SU-DHL-6 (cell line): ENCODE measurements around the gene ST6GAL1.
"Not testable (repeated sequence)": the region's sequence is repeated elsewhere in the genome, so short reads cannot be mapped to it uniquely, and the experiment has no call there.

Experiments used
- H2AFZ ChIP-seq: fragments of 200-600 bp; sonication (generic); 2 replicates; pipeline ENCODE4 v1.6.1; 2014; ENCODE audit warnings: low read depth, mild to moderate bottlenecking, moderate library complexity, mixed read lengths, antibody characterized with exemption, low read length; ENCODE audit not compliant: severe bottlenecking
- H3F3A ChIP-seq: fragments of 200-600 bp; shearing (Covaris generic); 2 replicates; pipeline ENCODE4 v1.6.0; 2016; ENCODE audit warnings: antibody characterized with exemption, mild to moderate bottlenecking; ENCODE audit not compliant: insufficient read depth
- H3K27ac ChIP-seq: fragments of 200-600 bp; sonication (generic); 2 replicates; pipeline ENCODE4 v1.5.1; 2016; ENCODE audit warnings: low read depth, mild to moderate bottlenecking, low read length, moderate library complexity, mixed read lengths
- H3K27me3 ChIP-seq: fragments of 200-600 bp; sonication (generic), shearing (Covaris generic); 2 replicates; pipeline ENCODE4 v1.6.0; 2014; ENCODE audit warnings: mild to moderate bottlenecking, low read length
- H3K36me3 ChIP-seq: fragments of 200-600 bp; sonication (generic); 2 replicates; pipeline ENCODE4 v1.6.1; 2014; ENCODE audit warnings: mild to moderate bottlenecking, low read length, mixed read lengths
- H3K4me2 ChIP-seq: fragments of 300-600, 200-600 bp; shearing (Covaris generic), sonication (generic); 2 replicates; pipeline ENCODE4 v1.6.0; 2014; ENCODE audit warnings: low read length, low read depth, mild to moderate bottlenecking; ENCODE audit not compliant: poor library complexity, severe bottlenecking
- H3K4me3 ChIP-seq: fragments of 200-600 bp; sonication (generic); 2 replicates; pipeline ENCODE4 v1.5.1; 2014; ENCODE audit warnings: antibody characterized with exemption, low read length, mild to moderate bottlenecking, mixed read lengths; ENCODE audit not compliant: insufficient read depth, poor library complexity, severe bottlenecking
- H3K79me2 ChIP-seq: fragments of 200-600 bp; sonication (generic); 2 replicates; pipeline ENCODE4 v1.6.1; 2014; ENCODE audit warnings: mild to moderate bottlenecking, low read length, moderate library complexity; ENCODE audit not compliant: insufficient read depth
- H3K9ac ChIP-seq: fragments of 200-600 bp; sonication (generic); 2 replicates; pipeline ENCODE4 v1.7.0; 2014; ENCODE audit warnings: mild to moderate bottlenecking, low read length
- H3K9me2 ChIP-seq: fragments of 200-600 bp; sonication (generic); replicated peaks from 2 replicates; pipeline ENCODE4 v1.6.1; 2014; ENCODE audit warnings: low read length; ENCODE audit not compliant: insufficient read depth
- H3K9me3 ChIP-seq: fragments of 200-600 bp; sonication (generic); 2 replicates; pipeline ENCODE4 v1.6.1; 2014; ENCODE audit warnings: low read length, mixed read lengths; ENCODE audit not compliant: insufficient read depth
- H4K20me1 ChIP-seq: fragments of 200-600 bp; sonication (generic); 2 replicates; pipeline ENCODE4 v1.6.1; 2014; ENCODE audit warnings: low read depth, mild to moderate bottlenecking, antibody characterized with exemption, low read length, moderate library complexity, mixed read lengths
- EZH2phosphoT487 ChIP-seq: fragments of 200-600 bp; sonication (generic), shearing (Covaris generic); conservative IDR thresholded peaks from 2 replicates; pipeline ENCODE4 v1.6.1; 2018; ENCODE audit warnings: mild to moderate bottlenecking, antibody characterized with exemption, low read length, moderate library complexity, mixed read lengths
- TF ChIP-seq, protein P1 (sequence below): fragments of 200-600 bp; sonication (generic); IDR thresholded peaks from one replicate; pipeline ENCODE4 v1.5.1; 2017; ENCODE audit warnings: antibody characterized with exemption, mild to moderate bottlenecking, low read length, moderate library complexity; ENCODE audit not compliant: insufficient read depth, poor library complexity, severe bottlenecking

ST6GAL1 gene

GRCh38 chr3:186902713-186903112 is 27.6 kb upstream of the ST6GAL1 start:
- Histone ChIP-seq H4K20me1 (no peaks in the 10 kb centered on the region), H3F3A (no peaks in the 10 kb centered on the region), H3K4me3 (no peak overlapping the region), H3K27me3 (no peaks in the 10 kb centered on the region), H3K36me3 (no peaks in the 10 kb centered on the region), H2AFZ (no peak overlapping the region), H3K9me2 (no peaks in the 10 kb centered on the region), H3K4me2 (no peak overlapping the region), H3K27ac (no peak overlapping the region), H3K9ac (no peak overlapping the region), H3K9me3 (no peaks in the 10 kb centered on the region), H3K79me2 (no peaks in the 10 kb centered on the region)
- TF ChIP-seq, protein P1, sequence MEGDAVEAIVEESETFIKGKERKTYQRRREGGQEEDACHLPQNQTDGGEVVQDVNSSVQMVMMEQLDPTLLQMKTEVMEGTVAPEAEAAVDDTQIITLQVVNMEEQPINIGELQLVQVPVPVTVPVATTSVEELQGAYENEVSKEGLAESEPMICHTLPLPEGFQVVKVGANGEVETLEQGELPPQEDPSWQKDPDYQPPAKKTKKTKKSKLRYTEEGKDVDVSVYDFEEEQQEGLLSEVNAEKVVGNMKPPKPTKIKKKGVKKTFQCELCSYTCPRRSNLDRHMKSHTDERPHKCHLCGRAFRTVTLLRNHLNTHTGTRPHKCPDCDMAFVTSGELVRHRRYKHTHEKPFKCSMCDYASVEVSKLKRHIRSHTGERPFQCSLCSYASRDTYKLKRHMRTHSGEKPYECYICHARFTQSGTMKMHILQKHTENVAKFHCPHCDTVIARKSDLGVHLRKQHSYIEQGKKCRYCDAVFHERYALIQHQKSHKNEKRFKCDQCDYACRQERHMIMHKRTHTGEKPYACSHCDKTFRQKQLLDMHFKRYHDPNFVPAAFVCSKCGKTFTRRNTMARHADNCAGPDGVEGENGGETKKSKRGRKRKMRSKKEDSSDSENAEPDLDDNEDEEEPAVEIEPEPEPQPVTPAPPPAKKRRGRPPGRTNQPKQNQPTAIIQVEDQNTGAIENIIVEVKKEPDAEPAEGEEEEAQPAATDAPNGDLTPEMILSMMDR, result no peak
- TF ChIP-seq EZH2phosphoT487, result no peak

GRCh38 chr3:186903676-186904075 is 26.6 kb upstream of the ST6GAL1 start:
- not testable (repeated sequence) for H3K9me2 ChIP-seq, H3K9ac ChIP-seq, H4K20me1 ChIP-seq, H3K79me2 ChIP-seq, H3F3A ChIP-seq, H3K36me3 ChIP-seq, H3K27me3 ChIP-seq, H3K9me3 ChIP-seq, H3K4me3 ChIP-seq, H3K4me2 ChIP-seq, H3K27ac ChIP-seq, H2AFZ ChIP-seq

- not testable (repeated sequence) for H3K9me2 ChIP-seq, H3K4me3 ChIP-seq, H3K4me2 ChIP-seq, H3K9ac ChIP-seq, H3K79me2 ChIP-seq, H2AFZ ChIP-seq, H3K9me3 ChIP-seq, H4K20me1 ChIP-seq, H3F3A ChIP-seq, H3K27me3 ChIP-seq, H3K27ac ChIP-seq, H3K36me3 ChIP-seq
Measured at GRCh38 chr3:186907075-186907474, 23.3 kb upstream of the ST6GAL1 start.

DNA sequence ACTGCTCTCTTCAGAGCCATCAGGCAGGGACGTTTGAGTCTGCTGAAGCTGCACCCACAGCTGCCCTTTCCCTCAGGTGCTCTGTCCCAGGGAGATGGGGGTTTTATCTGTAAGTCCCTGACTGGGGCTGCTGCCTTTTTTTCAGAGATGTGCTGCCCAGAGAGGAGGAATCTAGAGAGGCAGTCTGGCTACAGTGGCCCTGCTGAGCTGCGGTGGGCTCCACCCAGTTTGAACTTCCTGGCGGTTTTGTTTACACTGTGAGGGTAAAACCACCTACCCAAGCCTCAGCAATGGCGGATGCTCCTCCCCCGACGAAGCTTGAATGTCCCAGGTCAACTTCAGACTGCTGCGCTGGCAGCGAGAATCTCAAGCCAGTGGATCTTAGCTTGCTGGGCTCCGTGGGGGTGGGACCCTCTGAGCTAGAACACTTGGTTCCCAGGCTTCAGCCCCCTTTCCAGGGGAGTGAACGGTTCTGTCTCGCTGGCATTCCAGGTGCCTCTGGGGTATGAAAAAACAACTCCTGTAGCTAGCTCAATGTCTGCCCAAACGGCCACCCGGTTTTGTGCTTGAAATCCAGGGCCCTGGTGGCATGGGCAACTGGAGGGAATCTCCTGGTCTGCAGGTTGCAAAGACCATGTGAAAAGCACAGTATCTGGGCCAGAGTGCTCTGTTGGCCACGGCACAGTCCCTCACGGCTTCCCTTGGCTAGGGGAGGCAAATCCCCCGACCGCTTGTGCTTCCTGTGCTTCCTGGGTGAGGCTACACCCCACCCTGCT is 21.1 kb upstream of the ST6GAL1 start:
- Histone ChIP-seq H2AFZ (peak overlapping the region; percentile 89), H3K4me3 (no peak overlapping the region)

More for the DNA sequence above, 21.1 kb upstream of the ST6GAL1 start:
- Histone ChIP-seq H3K79me2 (no peaks in the 10 kb centered on the region), H3F3A (no peaks in the 10 kb centered on the region), H3K9ac (peak overlapping the region; percentile 41; the same call in 1 of the 2 replicates), H4K20me1 (no peaks in the 10 kb centered on the region), H3K27me3 (no peaks in the 10 kb centered on the region), H3K9me2 (no peaks in the 10 kb centered on the region), H3K36me3 (no peaks in the 10 kb centered on the region), H3K4me2 (peak overlapping the region; percentile 37), H3K27ac (no peak overlapping the region), H3K9me3 (no peaks in the 10 kb centered on the region)
- TF ChIP-seq EZH2phosphoT487, result no peak
- TF ChIP-seq, protein P1, result no peak
